GM18907 (cell line): ENCODE measurements around the gene CLDN14.

ENCODE experiments used
- ATAC-seq: cut with Tn5 transposase; IDR thresholded peaks from one replicate; pipeline ENCODE4 v1.9.1; 2021; ENCODE audit warnings: mild to moderate bottlenecking, moderate library complexity; ENCODE audit not compliant: unreplicated experiment

The CLDN14 gene

DNA sequence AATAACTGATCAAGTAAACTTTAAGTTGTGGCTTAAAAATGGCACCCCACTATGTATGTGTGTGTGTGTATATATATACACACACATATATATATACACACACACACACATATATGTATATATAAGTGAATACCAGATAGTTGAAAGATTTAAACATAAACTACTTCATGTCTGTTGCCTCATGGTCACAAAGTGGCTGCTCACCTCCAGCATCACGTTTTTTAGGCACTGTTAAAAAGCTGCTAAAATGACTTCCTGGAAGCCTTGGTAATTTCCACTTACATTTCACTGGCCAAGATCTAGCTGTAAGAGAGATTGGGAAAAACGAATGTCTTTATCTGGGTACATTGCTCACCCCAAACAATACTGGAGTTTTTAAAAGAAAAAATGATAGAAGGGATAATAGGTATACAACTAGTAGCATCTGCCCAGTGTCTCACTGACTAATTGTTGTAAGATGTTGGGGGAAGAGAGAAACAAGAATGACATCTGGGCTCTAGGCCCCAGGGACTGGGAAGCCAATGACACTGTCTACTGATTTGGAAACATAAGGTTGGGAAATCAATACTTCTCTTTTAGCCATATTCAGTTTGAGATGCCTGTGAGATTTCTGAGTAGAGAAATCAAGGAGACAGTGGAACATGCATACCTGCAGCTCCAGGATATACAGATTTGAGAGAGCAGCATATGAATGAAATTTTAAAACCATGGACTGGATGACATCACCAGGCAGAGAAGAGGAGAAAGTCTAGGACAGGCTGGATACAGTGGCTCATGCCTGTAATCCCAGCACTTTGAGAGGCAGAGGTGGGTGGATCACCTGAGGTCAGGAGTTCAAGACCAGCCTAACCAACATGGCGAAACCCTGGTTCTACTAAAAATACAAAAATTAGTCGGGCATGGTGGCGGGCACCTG lies 42.8 kb downstream of the CLDN14 start:
- ATAC-seq: no peak

DNA sequence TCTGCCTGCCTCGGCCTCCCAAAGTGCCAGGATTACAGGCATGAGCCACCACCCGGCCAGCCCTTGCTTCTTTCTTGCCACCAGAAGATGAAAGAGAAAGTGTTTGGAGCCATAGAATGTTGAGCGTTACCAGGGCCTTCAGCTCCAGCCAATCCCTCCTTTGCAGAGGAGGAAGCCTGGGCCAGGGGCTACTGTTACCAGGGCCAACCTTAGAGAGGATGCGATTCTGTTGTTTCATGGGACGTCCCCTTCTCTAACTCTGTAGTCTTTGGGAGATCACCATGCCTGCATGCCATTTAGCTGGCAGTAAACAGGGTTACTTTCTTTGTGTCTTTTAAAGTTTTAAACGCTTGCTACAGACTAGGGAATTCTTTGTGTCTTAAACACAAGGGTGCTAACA lies 45.8 kb downstream of the CLDN14 start:
- no peak for ATAC-seq

DNA sequence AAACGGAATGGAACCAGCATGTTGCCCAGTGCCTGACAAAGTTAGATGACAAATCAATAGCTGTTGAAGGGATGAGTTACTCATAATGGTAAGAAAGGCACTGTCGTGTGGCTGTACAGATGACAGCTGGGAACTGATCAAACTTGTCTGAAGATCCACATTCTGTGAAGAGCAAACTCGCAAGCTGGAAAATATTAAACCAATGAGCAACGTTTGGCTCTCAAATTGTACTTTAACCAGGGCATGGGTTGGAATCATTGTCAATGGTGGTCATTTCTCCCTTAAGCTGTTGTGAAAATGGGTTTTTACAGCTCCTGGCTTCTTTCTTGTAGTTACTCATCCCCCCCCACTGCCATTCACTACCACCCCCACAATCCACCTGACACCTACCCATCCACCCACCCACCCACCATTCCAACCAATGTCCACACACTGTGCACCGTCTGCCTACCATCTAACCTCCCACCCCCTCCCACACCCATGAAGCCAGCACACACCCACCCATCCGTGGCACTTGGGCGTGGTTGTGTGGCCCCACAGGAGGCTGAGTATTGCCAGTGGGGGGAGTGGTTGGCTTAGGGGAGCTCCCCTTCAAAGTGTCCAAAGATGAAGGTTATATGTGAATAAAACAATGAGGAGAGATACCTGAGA lies 46.7 kb downstream of the CLDN14 start:
- no peak for ATAC-seq

DNA sequence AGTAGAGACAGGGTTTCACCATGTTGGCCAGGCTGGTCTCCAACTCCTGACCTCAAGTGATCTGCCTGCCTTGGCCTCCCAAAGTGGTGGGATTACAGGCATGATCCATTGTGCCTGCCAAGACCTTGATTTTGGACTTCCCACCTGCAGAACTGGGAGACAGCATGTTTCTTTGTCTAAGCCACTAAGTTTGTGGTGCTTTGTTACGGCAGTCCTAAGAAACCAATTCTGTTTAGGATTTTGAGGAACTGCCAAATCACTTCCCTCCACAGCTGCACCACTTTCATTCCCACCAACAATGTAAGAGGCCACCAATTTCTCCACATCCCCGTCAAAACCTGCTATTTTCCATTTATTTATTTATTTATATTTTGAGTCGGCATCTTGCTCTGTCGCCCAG lies 48.7 kb downstream of the CLDN14 start:
- no peak for ATAC-seq

DNA sequence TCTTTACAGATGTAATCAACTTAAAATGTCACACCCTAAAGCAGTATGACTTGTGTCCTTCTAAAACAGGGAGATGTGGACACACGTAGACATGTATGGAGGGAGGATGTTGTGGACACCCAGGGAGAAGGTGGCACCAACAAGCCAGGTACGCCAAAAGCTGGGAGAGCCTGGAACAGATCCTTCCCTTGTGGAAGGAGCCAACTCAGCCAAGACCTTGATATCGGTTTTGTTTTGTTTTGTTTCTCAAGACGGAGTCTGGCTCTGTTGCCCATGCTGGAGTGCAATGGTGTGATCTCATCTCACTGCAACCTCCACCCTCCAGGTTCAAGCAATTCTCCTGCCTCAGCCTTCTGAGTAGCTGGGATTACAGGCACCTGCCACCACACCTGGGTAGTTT lies 49.1 kb downstream of the CLDN14 start:
- no peak for ATAC-seq

DNA sequence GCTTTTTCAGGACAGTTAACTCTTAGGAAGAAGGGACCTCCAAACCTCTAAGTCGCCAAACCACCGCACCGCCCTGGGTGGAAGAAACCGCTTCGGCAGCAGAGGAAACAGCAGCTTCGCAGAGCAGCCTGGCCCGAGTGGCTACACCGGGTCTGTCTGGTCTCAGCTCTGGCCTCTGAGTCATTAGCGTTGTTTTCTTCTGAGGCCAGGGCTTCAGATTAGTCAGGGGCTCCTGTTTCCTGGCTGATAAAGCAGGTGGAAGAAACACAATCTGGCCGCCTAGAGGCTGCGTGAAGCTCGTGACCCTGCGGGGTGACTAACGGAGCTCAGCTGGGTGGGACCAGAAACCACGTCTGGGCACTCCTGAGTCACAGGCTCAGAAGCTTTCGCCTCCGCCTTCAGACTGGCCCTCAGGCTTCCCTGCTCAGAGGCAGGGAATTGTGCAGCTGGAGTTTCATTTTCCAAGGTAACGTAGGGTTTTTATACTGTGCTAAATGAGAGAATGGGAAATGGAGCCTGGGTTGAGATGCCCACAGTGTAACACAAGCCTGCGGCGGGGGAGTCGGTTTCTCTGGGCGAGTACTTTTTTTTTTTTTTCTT lies 49.9 kb downstream of the CLDN14 start:
- peak; percentile 89 for ATAC-seq

DNA sequence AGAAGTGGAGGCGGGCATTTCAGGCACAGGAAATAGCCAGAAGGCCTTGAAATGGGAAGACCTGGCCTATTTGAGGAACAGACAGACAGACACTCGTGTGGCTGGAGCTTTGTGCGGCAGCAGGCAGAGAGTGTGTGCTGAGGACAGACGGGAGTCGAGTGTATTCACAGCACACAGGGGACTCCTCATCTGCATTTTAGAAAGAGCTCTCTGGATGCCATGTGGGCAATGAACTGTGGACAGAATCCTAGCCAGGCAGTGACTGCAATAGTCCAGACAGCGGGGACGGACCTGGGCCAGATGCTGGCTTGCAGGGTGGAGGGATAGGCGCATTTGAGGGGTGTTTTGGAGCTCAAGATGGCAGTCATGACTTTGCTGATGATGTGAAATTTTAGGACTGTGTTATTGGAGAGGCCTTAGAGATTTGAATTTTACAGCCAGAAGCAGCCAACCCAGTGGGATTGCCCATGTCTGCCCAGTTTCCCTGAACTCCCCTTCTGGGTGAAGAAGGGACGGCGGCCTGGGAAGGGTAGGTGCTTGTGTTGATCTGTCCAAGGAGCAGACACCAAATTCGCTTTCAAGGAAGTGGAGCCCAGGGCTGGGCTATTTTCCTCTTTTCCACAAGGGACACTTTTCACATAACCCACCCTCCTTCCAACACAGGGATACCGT lies 51.0 kb downstream of the CLDN14 start:
- no peak for ATAC-seq

- no peak for ATAC-seq
These were observed 52.4 kb downstream of the CLDN14 start for GRCh38 chr21:36427502-36427901.

- no peak for ATAC-seq
These were observed 54.6 kb downstream of the CLDN14 start for GRCh38 chr21:36425286-36425685.

DNA sequence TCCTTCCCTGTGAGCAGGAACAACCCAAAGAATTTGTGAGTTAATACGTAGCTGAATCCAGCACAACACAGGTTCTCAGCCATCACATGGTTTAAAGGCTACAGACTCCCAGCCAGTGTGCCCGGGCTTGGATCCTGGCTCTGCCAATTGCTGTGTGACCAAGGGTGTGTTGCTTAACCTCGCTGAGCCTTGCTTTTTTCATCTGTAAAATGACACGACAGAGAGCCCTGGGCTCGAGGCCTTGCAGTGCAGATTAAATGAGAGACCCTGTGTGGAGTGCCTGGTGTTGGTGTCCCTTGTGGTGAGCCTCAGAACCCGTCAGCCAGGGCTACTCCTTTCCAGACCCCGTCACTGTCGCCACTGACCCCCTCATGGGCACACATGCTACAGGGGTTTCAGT lies 55.3 kb downstream of the CLDN14 start:
- no peak for ATAC-seq

DNA sequence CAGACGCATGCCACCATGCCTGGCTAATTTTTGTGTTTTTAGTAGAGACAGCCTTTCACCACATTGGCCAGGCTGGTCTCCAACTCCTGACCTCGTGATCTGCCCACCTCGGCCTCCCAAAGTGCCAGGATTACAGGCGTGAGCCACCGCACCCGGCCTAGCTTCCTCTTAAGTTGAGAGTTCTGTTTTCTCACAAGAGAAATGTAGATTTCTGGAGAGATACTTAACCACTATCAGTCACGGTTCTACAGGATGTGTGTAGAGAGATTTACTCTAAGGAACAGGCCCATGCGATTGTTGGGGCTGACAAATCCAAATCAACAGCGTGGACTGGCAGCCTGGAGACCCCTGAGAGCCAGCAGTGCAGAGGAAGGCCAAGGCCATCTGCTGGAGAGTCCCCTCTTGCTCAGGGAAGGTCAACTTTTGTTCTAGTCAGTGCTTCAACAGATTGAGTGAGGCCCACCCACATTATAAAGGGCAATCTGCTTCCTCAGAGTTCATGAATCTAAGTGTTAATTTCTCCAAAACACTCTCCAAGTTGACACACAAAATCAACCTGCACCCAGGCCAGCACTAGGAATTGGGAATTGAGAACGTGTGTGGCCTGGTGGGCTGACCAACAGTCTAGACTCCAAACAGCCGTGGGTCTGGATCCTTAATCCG lies 56.0 kb downstream of the CLDN14 start:
- ATAC-seq: no peak

DNA sequence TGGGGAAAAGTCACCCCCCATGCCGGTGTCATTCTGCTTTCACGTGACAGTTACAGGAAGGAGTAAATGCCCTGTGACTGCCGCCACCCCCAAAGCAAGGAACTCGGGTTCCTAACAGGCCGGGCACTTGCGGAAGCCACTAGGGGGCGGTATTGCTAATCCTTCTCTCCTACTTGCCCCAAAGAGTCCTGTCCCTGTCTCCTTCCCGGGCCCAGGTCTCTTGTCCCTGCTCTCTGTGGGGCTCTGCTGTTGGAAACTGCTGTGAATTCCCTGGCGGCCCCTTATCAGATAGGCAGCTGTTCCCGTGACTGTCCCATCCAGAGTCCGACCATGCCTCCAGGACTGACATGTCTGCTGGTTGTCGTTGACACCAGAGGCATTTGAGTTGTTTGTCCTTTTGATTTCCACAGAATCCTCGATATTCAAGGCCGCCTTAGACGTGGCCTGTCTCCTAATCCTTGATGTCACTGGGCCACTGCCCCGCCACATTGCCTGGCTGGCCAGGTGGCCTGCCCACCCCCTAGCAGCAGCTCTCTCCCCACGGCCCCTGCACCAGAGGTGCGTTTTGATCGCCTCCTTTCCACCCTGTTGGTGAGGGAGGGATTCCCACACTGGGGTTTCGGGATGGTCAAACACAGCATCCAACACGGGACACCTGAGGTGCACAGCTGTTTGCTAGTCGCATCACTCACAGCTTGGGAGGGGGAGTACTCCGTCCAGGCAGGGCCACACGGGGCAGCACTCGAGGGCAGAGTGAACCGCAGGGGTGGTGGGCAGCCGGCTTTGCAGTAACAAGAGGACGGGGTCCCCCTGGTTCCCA lies 57.4 kb downstream of the CLDN14 start:
- ATAC-seq: no peak

DNA sequence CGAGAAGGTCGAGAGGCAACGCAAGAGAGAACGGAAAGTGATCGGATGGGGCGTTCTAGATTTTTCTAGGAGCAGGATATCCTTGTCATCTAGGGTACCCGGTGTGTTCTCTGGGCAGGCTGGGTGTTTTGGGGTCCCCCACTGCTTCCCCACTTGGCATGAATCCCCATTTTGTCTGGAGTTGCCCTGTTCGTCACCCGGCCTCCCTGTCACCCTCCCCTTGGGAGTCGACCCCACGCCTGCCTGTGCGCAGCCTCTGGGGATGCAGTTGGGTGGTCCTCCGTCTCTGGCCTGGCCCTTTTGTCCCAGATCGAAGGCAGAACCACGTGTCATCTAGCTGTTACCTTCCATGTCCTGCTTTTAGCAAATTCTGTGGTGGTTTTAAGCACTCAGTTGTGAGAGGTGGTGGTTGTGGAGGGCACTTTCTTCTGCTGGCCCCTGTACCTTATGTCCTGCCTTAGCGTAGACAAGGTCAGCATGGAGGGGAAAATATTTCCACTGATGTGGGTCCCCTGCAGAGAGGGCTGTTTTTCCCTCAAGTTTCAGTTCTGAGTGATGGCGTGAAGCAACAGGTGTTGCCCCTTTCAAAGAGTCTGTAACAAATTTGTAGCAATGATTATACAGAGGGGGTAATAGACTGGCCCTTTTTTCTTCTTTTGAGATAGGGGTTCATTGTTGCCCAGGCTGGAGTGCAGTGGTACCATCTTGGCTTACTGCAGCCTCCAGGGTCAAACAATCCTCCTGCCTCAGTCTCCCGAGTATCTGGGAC lies 59.2 kb downstream of the CLDN14 start:
- ATAC-seq: no peak

- ATAC-seq: no peak
These were observed 59.9 kb downstream of the CLDN14 start for GRCh38 chr21:36419996-36420395.

DNA sequence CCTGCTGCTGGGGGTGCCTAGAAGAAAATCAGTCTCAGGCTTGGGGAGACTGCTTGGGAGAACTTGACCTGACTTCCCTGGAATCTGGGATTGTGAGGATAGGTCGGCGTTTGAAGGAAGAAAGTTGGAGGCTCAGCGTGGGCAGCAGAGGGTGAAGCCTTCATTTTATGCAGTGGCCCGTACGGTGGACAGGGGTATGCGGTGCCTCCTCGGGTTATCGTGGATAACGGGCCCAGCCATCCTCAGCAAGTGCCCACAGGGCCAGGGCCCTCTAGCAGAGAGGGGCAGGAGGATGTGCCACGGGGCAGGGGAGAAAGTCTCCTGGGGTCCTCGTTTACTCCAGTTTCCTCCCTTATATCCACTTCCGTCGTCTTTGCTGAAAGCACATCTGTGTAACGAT lies 60.7 kb downstream of the CLDN14 start:
- ATAC-seq: no peak

- ATAC-seq: no peak
These were observed 64.5 kb downstream of the CLDN14 start for GRCh38 chr21:36415375-36415774.

- ATAC-seq: no peak
These were observed 67.0 kb downstream of the CLDN14 start for GRCh38 chr21:36412916-36413315.

GRCh38 chr21:36411301-36411700 lies 68.6 kb downstream of the CLDN14 start:
- no peak for ATAC-seq
